Posterior cingulate gyrus (tissue), 11 donors: Measurements from ENCODE around the gene HYLS1.
"Not testable (repeated sequence)": the region's sequence is repeated elsewhere in the genome, so short reads cannot be mapped to it uniquely, and the experiment has no call there.

ENCODE experiments used
- DNase-seq, 10 donors: peaks; one replicate each; pipeline versions ENCODE4 v3.0.0 to v3.0.0-alpha.2; 2020 to 2021; ENCODE audit warnings: mixed read lengths in 3 of 10
- intact Hi-C: fragments of 100-400 bp; cut with DNase I; formaldehyde crosslinking; loops from one replicate; pipeline ENCODE4 v1.15.1; 2023

The HYLS1 gene, protein sequence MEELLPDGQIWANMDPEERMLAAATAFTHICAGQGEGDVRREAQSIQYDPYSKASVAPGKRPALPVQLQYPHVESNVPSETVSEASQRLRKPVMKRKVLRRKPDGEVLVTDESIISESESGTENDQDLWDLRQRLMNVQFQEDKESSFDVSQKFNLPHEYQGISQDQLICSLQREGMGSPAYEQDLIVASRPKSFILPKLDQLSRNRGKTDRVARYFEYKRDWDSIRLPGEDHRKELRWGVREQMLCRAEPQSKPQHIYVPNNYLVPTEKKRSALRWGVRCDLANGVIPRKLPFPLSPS

DNA sequence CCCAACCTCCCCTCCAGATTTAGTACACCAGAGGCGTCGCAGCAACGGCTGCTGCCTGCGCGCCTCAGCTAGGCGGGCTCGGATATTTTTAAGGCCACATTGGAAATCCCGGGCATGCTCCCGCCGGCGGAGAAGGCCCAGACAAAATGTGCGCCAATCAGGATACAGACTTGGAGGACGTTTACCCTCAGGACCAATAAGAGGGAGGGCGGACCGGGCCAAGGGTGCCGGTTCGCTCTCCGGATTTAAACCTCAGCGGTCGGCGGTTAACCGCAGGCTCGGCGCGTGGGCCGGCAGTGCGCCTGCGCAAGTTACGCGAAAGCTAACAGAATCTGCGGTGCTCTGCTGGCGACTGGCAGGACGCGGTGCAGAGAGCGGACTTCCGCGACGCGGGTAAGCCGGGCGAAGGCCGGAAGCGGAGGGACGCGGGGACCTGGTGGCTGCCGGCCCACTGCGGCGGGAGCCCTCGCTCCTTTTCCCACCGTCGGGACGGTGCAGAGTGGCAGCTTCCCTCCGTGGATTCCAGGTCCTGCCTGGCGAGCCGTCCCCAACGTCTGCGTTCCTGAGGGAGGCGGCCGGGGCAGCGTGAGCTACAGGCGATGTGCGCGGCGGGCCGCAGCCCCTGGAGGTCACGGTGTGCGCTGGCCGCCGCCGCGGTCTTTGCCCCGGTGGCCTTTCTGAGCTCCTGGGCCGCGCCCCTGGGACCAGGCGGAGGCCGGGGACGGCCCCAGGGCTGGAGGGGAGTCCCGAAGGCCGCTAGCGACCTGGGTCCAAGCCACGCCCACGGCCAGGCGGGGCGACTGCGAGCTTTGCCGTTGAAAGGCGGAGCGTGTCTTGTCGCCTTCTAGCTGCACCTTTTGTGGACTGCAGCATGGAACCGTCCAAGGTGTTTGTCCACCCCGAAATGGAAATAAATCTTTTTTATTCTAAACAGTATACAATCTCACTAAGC, at the start of gene HYLS1:
HYLS1 (plus strand) TSS at position 296 of the 952 bp plus-strand sequence. CDS start 11,701 bp downstream, outside the sequence.
- DNase-seq, result peak; percentile 88 to 99 (median 94)
- intact Hi-C loops, result no loop called here

GRCh38 chr11:125842321-125842948, 45.0 kb upstream of the HYLS1 start:
- intact Hi-C loops, result no loop called here
- peak in 1 of 10 donors; percentile 2 for DNase-seq

DNA sequence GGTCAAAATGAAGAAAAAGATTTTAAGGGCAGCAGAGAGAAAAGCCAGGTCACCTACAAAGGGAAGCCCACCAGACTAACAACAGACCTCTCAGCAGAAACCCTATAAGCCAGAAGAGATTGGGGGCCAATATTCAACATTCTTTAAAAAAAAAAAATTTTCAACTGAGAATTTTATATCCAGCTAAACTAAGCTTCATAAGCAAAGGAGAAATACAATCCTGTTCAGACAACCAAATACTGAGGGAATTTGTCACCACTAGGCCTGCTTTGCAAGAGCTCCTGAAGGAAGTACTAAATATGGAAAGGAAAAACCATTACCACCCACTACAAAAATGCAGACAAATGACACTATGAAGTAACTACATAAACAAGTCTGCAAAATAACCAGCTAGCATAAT, 41.3 kb upstream of the HYLS1 start:
- intact Hi-C loops, result no loop called here
- no peak for DNase-seq

DNA sequence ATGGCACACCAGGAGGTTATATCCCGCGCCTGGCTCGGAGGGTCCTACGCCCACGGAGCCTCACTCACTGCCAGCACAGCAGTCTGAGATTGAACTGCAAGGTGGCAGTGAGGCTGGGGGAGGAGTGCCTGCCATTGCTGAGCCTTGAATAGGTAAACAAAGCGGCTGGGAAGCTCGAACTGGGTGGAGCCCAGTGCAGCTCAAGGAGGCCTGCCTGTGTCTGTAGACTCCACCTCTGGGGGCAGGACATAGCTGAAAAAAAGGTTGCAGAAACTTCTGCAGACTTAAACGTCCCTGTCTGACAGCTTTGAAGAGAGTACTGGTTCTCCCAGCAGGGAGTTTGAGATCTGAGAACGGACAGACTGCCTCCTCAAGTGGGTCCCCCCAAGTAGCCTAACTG, 29.8 kb upstream of the HYLS1 start:
- DNase-seq, intact Hi-C loops: not testable (repeated sequence)

DNA sequence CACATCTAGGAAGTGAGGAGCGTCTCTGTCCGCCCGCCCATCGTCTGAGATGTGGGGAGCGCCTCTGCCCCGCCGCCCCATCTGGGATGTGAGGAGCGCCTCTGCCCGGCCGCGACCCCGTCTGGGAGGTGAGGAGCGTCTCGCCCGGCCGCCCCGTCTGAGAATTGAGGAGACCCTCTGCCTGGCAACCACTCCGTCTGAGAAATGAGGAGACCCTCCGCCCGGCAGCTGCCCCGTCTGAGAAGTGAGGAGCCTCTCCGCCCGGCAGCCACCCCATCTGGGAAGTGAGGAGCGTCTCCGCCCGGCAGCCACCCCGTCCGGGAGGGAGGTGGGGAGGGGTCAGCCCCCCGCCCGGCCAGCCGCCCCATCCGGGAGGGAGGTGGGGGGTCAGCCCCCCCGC, 24.7 kb upstream of the HYLS1 start:
- intact Hi-C loops, result not testable (repeated sequence)
- peak in 1 of 10 donors; percentile 60 for DNase-seq

- DNase-seq, intact Hi-C loops: not testable (repeated sequence)
These were observed 22.1 kb upstream of the HYLS1 start for GRCh38 chr11:125865354-125865753.

DNA sequence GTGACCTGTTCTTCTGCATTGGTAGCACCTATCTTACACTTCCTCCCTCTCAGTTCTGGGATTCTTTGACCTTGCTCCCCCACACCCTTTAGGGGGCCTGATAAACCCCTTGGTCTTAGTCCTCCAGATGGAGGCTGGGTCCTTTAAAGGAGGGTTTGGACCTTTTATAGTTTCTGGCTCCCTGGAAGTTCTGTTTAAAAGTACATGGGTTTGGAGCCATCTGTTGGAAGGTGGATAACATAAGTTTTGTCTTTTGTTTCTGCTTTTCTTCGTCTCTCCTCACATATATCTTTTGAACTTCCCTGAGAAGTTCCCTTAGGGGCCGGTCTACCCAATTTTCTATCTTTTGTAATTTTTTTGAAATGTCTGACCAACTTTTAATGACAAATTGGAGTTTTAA, 17.9 kb upstream of the HYLS1 start:
- intact Hi-C loops, result no loop called here
- DNase-seq, result no peak

DNA sequence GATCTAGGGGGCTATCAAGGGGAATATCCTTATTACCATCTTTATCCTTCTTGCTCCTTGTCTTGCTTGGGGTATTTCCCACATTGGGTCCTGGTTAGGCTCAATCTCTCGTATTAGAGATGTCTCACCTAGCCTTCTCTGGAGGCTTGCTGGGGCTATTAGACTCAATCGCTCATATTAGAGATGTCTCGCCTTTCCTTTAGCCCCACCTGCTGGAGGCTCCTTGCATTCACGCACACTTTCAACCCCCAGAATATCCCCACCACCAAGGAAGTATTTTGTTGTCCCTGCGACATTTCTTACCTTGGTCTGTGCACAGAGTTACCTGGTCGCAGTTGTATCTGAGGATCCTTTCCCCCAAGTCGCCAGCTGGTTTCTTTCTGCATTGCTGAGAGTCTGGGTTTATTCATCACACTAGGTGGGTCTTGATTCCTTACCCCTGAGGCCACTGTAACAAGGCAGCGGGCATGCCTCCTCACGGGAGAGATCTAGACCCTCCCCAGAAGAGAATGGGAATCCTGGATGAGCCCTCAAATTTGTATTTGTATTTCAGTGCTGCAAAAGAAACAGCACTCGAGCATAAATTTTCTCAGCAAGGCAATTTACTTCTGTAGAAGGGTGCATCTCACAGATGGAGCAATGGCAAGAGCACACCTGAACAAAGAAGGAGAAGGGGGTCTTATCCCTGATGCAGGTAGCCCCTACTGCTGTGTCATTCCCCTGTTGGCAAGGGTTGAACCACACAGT, 15.9 kb upstream of the HYLS1 start:
- intact Hi-C loops, result loop anchor here (5.0 to 10.0 kb wide), 2 partner anchors 244 to 777 kb away; partner anchors contain the start of gene CHEK1
- peak in 2 of 10 donors; percentile 41 to 67 for DNase-seq

DNA sequence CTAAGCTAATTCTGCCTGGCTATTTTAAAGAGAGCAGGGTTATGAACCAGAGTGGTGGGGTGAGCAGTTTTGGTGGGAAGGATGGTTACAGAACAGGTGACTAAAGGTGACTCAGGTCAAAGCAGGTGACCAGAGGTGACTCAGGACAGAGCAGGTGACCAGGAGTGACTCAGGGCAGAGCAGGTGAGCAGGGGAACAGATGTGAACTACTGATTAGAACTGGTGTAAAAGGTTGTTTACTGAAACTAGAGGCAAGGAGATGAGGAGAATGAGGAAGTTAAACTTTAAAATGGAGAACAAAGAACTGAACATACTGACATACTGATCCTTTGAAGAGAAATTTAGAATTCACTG, 15.4 kb upstream of the HYLS1 start:
- DNase-seq, result no peak
- intact Hi-C loops, result loop anchor here (5.0 to 10.0 kb wide), 2 partner anchors 245 to 777 kb away; partner anchors contain the start of gene CHEK1

GRCh38 chr11:125873881-125874555, 13.4 kb upstream of the HYLS1 start:
- intact Hi-C loops, result loop anchor here (5.0 to 10.0 kb wide), 2 partner anchors 247 to 779 kb away; partner anchors contain the start of gene CHEK1
- DNase-seq, result no peak

GRCh38 chr11:125874556-125875124, 12.8 kb upstream of the HYLS1 start:
- intact Hi-C loops, result loop anchor here (5.0 to 10.0 kb wide), 2 partner anchors 247 to 780 kb away; partner anchors contain the start of gene CHEK1
- peak in 8 of 10 donors; percentile 40 to 92 (median 69) for DNase-seq

GRCh38 chr11:125881291-125881690, 6.2 kb upstream of the HYLS1 start:
- no peak for DNase-seq
- intact Hi-C loops, result no loop called here

GRCh38 chr11:125883375-125883774, 4.1 kb upstream of the HYLS1 start:
- no peak for DNase-seq

GRCh38 chr11:125886997-125887372, 483 bp upstream of the HYLS1 start:
- intact Hi-C loops, result no loop called here
- DNase-seq, result peak in 8 of 10 donors; percentile 32 to 89 (median 40)

More at GRCh38 chr11:125883375-125883774, 4.1 kb upstream of the HYLS1 start:
- intact Hi-C loops, result no loop called here

GRCh38 chr11:125890447-125891100, 3.1 kb downstream of the HYLS1 start:
- DNase-seq, result no peak
- intact Hi-C loops, result no loop called here

GRCh38 chr11:125892071-125892470, 4.6 kb downstream of the HYLS1 start:
- intact Hi-C loops, result no loop called here
- DNase-seq, result no peak

- intact Hi-C loops, result no loop called here
- no peak for DNase-seq
These were observed 5.5 kb downstream of the HYLS1 start for GRCh38 chr11:125892994-125893393.

DNA sequence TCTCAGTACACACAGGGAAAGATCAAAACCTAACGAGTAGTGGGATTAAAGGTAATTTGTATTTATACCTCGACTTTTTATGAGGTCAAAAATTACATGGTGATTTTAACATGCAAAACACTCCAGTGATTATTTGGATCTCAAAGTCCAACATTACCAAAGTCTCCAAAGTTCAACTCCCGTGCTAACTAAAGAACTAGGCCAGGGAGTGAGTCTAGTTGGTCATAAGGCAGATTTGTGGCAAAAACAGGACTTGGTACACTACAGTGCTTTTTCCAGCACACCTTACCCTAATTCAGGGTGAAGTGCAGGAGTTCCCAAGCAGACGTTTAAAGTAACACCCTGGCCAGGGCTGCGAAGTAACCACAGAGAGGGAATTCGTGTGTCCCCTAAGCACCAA, 14.4 kb downstream of the HYLS1 start:
- no peak for DNase-seq
- intact Hi-C loops, result no loop called here
